HG03280 (cell line): Measurements from ENCODE around the gene ATP5MC2.
"Not testable (repeated sequence)": the region's sequence is repeated elsewhere in the genome, so short reads cannot be mapped to it uniquely, and the experiment has no call there.

ENCODE experiments used
- ATAC-seq: cut with Tn5 transposase; IDR thresholded peaks from one replicate; pipeline ENCODE4 v1.9.1; 2021; ENCODE audit warnings: mild to moderate bottlenecking, moderate library complexity; ENCODE audit not compliant: unreplicated experiment

ATP5MC2 gene

GRCh38 chr12:53653595-53653994, 22.3 kb downstream of the ATP5MC2 start:
- ATAC-seq, result no peak

- ATAC-seq, result no peak
Measured at GRCh38 chr12:53652366-53652765, 23.5 kb downstream of the ATP5MC2 start.

- ATAC-seq, result no peak
Measured at GRCh38 chr12:53651737-53652136, 24.1 kb downstream of the ATP5MC2 start.

- ATAC-seq, result not testable (repeated sequence)
Measured at GRCh38 chr12:53646300-53646699, 29.6 kb downstream of the ATP5MC2 start.

- no peak for ATAC-seq
Measured at GRCh38 chr12:53645165-53645564, 30.7 kb downstream of the ATP5MC2 start.

- no peak for ATAC-seq
Measured at GRCh38 chr12:53644133-53644532, 31.8 kb downstream of the ATP5MC2 start.

GRCh38 chr12:53643232-53643979, 32.5 kb downstream of the ATP5MC2 start:
- no peak for ATAC-seq

- no peak for ATAC-seq
Measured at GRCh38 chr12:53638057-53638456, 37.8 kb downstream of the ATP5MC2 start.

GRCh38 chr12:53636641-53637040, 39.2 kb downstream of the ATP5MC2 start:
- no peak for ATAC-seq

- ATAC-seq, result not testable (repeated sequence)
Measured at GRCh38 chr12:53635708-53636107, 40.2 kb downstream of the ATP5MC2 start.

GRCh38 chr12:53631721-53632120, 44.2 kb downstream of the ATP5MC2 start:
- no peak for ATAC-seq

- ATAC-seq, result no peak
Measured at GRCh38 chr12:53627919-53628318, 48.0 kb downstream of the ATP5MC2 start.

- no peak for ATAC-seq
Measured at GRCh38 chr12:53626702-53627169, 49.1 kb downstream of the ATP5MC2 start.

- ATAC-seq, result peak; percentile 96
Measured at GRCh38 chr12:53625946-53626701, 49.8 kb downstream of the ATP5MC2 start, which contains the start of gene ATF7. Gene ATF7, minus strand, starts transcription at chr12:53626382. Its CDS starts 25,382 bp downstream, at chr12:53601000.

GRCh38 chr12:53625373-53625945, 50.4 kb downstream of the ATP5MC2 start:
- no peak for ATAC-seq

- no peak for ATAC-seq
Measured at GRCh38 chr12:53624956-53625355, 50.9 kb downstream of the ATP5MC2 start.

GRCh38 chr12:53624458-53624857, 51.4 kb downstream of the ATP5MC2 start:
- ATAC-seq, result no peak

GRCh38 chr12:53623548-53624385, 52.1 kb downstream of the ATP5MC2 start:
- no peak for ATAC-seq

GRCh38 chr12:53622724-53623123, 53.2 kb downstream of the ATP5MC2 start:
- no peak for ATAC-seq

GRCh38 chr12:53618275-53618674, 57.6 kb downstream of the ATP5MC2 start:
- ATAC-seq, result no peak

- ATAC-seq, result no peak
Measured at GRCh38 chr12:53617700-53618099, 58.2 kb downstream of the ATP5MC2 start.
